Left ventricle myocardium inferior (tissue), 1 donor: ENCODE results near the gene ST8SIA2. TPM values are rescaled to one million over a fixed set of nuclear protein-coding genes. Genes with fewer than 3 reads are reported as not detected.

ENCODE experiments used
- DNase-seq: peaks from one replicate; pipeline ENCODE4 v3.0.0-alpha.2; 2020
- H3K27ac ChIP-seq: fragments of 200-600 bp; replicated peaks from 2 replicates; pipeline ENCODE4 v1.8.0; 2021
- H3K27me3 ChIP-seq: fragments of 200-600 bp; 2 replicates; pipeline ENCODE4 v1.8.0; 2021; ENCODE audit warnings: low read depth
- H3K36me3 ChIP-seq: fragments of 200-600 bp; 2 replicates; pipeline ENCODE4 v1.8.0; 2021
- H3K4me1 ChIP-seq: fragments of 200-600 bp; 2 replicates; pipeline ENCODE4 v1.8.0; 2021
- H3K4me3 ChIP-seq: fragments of 200-600 bp; 2 replicates; pipeline ENCODE4 v1.8.0; 2021; ENCODE audit warnings: mild to moderate bottlenecking, moderate library complexity
- H3K9me3 ChIP-seq: fragments of 200-600 bp; replicated peaks from 2 replicates; pipeline ENCODE4 v1.8.0; 2021
- intact Hi-C: fragments of 100-400 bp; cut with micrococcal nuclease; formaldehyde crosslinking; loops from one replicate; pipeline ENCODE4 v1.11.0; 2022
- total RNA-seq: library from RNA; stranded (reverse); fragmentation: NEBNext Ultra II Directional; extraction: Animal tissue kit (Norgen Biotek cat#: 25700); gene quantifications from one replicate; pipeline ENCODE4 v1.2.1, GENCODE V29; 2021
- TF ChIP-seq, protein P1 (sequence below): fragments of 200-600 bp; IDR thresholded peaks from 2 replicates; pipeline ENCODE4 v1.8.0; 2021; ENCODE audit warnings: antibody characterized with exemption, mild to moderate bottlenecking, borderline replicate concordance
- donor health status: DM: no; HTN: yes; CAD: no; lungs with severe emphysema.

The ST8SIA2 gene
- total RNA-seq, 1 donor from 2014 or later: 3.6 TPM

DNA sequence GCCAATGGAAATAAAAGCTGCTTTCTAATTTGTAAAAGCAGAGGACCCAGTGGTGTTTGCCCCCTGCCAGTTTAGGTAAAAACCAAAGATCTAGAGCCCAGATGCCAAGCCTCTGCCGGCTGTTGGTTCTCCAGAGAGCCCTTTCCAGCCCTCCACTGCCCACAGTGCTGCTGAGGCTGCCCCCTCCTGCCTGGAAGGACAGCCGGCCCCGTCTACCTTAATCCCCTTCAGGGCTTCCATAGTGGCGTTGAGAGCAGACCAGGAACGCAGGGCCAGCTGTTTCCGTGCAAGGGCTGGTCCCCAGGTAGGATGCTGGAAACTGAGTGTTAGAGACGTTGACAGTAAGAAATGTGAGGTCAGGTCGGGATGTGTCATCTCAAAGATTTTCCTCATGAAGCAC is 6.9 kb downstream of the ST8SIA2 start:
- Histone ChIP-seq H3K27me3 (peaks cover 56% of the 10 kb centered on the region), H3K9me3 (no peaks in the 10 kb centered on the region), H3K4me3 (no peak overlapping the region), H3K36me3 (no peaks in the 10 kb centered on the region), H3K27ac (no peak overlapping the region), H3K4me1 (peaks cover 6% of the 10 kb centered on the region)
- no peak for DNase-seq
- intact Hi-C loops: no loop called here
- TF ChIP-seq, protein P1, sequence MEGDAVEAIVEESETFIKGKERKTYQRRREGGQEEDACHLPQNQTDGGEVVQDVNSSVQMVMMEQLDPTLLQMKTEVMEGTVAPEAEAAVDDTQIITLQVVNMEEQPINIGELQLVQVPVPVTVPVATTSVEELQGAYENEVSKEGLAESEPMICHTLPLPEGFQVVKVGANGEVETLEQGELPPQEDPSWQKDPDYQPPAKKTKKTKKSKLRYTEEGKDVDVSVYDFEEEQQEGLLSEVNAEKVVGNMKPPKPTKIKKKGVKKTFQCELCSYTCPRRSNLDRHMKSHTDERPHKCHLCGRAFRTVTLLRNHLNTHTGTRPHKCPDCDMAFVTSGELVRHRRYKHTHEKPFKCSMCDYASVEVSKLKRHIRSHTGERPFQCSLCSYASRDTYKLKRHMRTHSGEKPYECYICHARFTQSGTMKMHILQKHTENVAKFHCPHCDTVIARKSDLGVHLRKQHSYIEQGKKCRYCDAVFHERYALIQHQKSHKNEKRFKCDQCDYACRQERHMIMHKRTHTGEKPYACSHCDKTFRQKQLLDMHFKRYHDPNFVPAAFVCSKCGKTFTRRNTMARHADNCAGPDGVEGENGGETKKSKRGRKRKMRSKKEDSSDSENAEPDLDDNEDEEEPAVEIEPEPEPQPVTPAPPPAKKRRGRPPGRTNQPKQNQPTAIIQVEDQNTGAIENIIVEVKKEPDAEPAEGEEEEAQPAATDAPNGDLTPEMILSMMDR: no peak

- no peak for DNase-seq
- no peaks in the 10 kb centered on the region for H3K9me3 ChIP-seq
- H3K36me3 ChIP-seq: no peaks in the 10 kb centered on the region
- no peak overlapping the region for H3K4me3 ChIP-seq
- H3K27ac ChIP-seq: no peak overlapping the region
- TF ChIP-seq, protein P1: no peak
- H3K4me1 ChIP-seq: peaks cover 6% of the 10 kb centered on the region
- peaks cover 50% of the 10 kb centered on the region for H3K27me3 ChIP-seq
- intact Hi-C loops: no loop called here
These were observed 7.5 kb downstream of the ST8SIA2 start for GRCh38 chr15:92400980-92401787.

DNA sequence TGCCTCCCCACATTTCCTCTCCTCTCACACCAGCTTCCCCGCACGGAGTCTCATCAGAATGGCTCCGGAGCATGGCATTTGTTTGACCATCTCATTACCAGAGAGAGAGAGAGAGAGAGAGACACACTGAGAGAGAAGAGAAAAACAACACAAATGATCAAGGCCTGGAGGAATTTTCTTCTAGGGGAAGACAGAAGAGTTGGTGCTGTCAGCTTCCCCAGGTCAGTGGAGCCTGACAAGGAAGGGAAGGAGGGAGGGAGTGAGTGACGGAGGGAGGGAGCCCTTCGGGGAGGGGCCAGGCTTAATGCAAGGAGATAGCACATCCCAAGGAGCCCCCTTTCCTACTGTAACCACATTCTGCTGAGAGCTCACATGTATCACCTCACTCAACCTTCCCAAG is 9.1 kb downstream of the ST8SIA2 start:
- TF ChIP-seq, protein P1: no peak

GRCh38 chr15:92405942-92406341 is 12.3 kb downstream of the ST8SIA2 start:
- Histone ChIP-seq H3K27ac (no peak overlapping the region), H3K9me3 (no peaks in the 10 kb centered on the region), H3K36me3 (no peaks in the 10 kb centered on the region), H3K27me3 (peaks cover 38% of the 10 kb centered on the region), H3K4me1 (no peaks in the 10 kb centered on the region), H3K4me3 (no peak overlapping the region)
- intact Hi-C loops: no loop called here
- TF ChIP-seq, protein P1: no peak
- DNase-seq: no peak

More for the DNA sequence above, 9.1 kb downstream of the ST8SIA2 start:
- peaks cover 6% of the 10 kb centered on the region for H3K4me1 ChIP-seq
- H3K27me3 ChIP-seq: peaks cover 39% of the 10 kb centered on the region
- H3K36me3 ChIP-seq: no peaks in the 10 kb centered on the region
- intact Hi-C loops: no loop called here
- DNase-seq: no peak
- H3K9me3 ChIP-seq: no peaks in the 10 kb centered on the region
- H3K4me3 ChIP-seq: no peak overlapping the region
- H3K27ac ChIP-seq: no peak overlapping the region

DNA sequence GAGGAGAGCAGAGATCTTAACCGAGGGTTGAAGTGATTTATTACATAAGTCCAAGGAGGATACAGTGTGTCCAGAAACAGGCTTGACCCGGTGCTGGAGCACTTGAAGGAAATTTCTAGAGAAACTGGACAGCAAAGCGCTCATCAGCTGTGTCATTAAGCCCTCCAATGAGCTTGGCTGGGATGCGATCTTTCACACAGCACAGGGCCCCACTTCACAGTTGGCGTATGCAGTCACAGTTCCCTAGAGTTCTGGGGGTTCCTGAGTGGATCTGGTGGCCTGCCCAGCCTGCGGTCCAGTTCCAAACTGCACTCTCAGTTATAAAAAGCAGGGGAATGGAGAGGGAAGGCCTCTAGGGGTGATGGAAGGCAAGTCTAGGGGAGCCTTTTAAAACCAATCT is 13.6 kb downstream of the ST8SIA2 start:
- Histone ChIP-seq H3K36me3 (no peaks in the 10 kb centered on the region), H3K27ac (no peak overlapping the region), H3K27me3 (peaks cover 34% of the 10 kb centered on the region), H3K9me3 (no peaks in the 10 kb centered on the region), H3K4me1 (no peaks in the 10 kb centered on the region), H3K4me3 (no peak overlapping the region)
- DNase-seq: no peak
- TF ChIP-seq, protein P1: no peak
- intact Hi-C loops: no loop called here
